NT2/D1 (cell line): ENCODE results near the gene OR4D9.
"Not testable (repeated sequence)": the region's sequence is repeated elsewhere in the genome, so short reads cannot be mapped to it uniquely, and the experiment has no call there.

ENCODE experiments used
- DNase-seq: peaks from one replicate; pipeline ENCODE4 v3.0.0-alpha.2; 2011; ENCODE audit warnings: low read depth, low spot score
- H3K27me3 ChIP-seq: 2 replicates; pipeline ENCODE4 v1.6.0; 2011; ENCODE audit warnings: mild to moderate bottlenecking; ENCODE audit not compliant: insufficient read length, insufficient read depth
- H3K36me3 ChIP-seq: 2 replicates; pipeline ENCODE4 v1.6.1; 2011; ENCODE audit warnings: mild to moderate bottlenecking, low read length, mixed read lengths; ENCODE audit not compliant: insufficient read depth, insufficient read length
- H3K4me1 ChIP-seq: 2 replicates; pipeline ENCODE4 v1.5.1; 2011; ENCODE audit not compliant: insufficient read depth, insufficient read length
- H3K4me3 ChIP-seq: 2 replicates; pipeline ENCODE4 v1.5.1; 2011; ENCODE audit warnings: low read depth; ENCODE audit not compliant: insufficient read length
- H3K9ac ChIP-seq: 2 replicates; pipeline ENCODE4 v1.6.0; 2011; ENCODE audit warnings: low read depth; ENCODE audit not compliant: insufficient read length
- H3K9me3 ChIP-seq: 2 replicates; pipeline ENCODE4 v1.5.1; 2011; ENCODE audit warnings: mild to moderate bottlenecking, low read length; ENCODE audit not compliant: insufficient read depth
- SUZ12 ChIP-seq: IDR thresholded peaks from 2 replicates; pipeline ENCODE4 v1.6.1; 2011; ENCODE audit not compliant: insufficient read length, insufficient read depth; ENCODE audit errors: extremely low read depth
- YY1 ChIP-seq: IDR thresholded peaks from 2 replicates; pipeline ENCODE4 v1.6.1; 2011; ENCODE audit not compliant: insufficient read length, insufficient read depth
- ZNF274 ChIP-seq: IDR thresholded peaks from 2 replicates; pipeline ENCODE4 v1.6.1; 2011; ENCODE audit warnings: mild to moderate bottlenecking, low read depth, low read length

OR4D9 gene

DNA sequence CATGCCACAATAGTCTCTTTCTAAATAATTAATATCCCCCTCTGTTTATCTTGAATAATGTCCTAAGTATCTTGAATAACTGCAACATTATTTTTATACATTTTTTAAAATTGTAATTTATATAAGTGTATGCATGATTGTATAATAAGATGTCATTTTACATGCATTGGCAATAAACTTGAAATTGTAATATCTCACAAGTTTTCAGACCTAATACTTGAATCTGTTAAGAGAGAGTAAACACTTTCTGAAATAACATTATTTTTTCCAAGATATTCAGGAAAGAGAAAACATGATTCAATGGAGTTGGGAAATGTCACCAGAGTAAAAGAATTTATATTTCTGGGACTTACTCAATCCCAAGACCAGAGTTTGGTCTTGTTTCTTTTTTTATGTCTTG, 8.1 kb upstream of the OR4D9 start, which contains the start of gene OR4D11:
TSS of gene OR4D11 (plus strand) at position 301 of the 400 bp plus-strand sequence. CDS start at position 301, 0 bp downstream.
- no peak for DNase-seq
- H3K4me1 ChIP-seq, result no peaks in the 10 kb centered on the region
- no peaks in the 10 kb centered on the region for H3K36me3 ChIP-seq
- H3K9ac ChIP-seq, result no peak within 1 kb of the TSS
- TF ChIP-seq SUZ12, result no peak
- no peak for TF ChIP-seq ZNF274
- TF ChIP-seq YY1, result no peak
- H3K4me3 ChIP-seq, result no peak within 1 kb of the TSS
- H3K9me3 ChIP-seq, result no peaks in the 10 kb centered on the region
- H3K27me3 ChIP-seq, result no peaks in the 10 kb centered on the region

DNA sequence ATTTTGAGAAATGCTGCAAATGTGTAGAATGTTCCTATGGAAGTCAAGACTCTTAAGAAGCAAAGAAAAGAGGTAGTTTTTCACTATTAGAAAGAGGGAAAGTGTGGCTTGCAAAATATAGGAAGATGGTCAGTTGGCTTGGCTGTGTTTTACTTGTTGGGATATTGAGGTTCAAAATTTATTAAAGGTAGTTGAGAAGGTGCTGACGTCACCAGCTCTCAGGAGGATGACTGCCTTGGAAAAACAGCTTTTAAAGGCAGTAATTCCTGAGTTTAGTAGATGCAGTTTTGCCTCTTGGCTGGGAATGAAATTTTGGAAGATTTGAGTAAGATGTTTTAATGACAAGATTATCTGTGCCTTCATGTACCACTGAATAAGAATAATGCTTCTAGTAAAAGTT, 336 bp downstream of the OR4D9 start:
- Histone ChIP-seq H3K4me1 (no peaks in the 10 kb centered on the region), H3K36me3 (no peaks in the 10 kb centered on the region), H3K4me3 (no peak overlapping the region), H3K27me3 (no peaks in the 10 kb centered on the region), H3K9me3 (no peaks in the 10 kb centered on the region), H3K9ac (no peak overlapping the region)
- TF ChIP-seq ZNF274 (no peak), SUZ12 (no peak), YY1 (no peak)
- DNase-seq, result no peak

DNA sequence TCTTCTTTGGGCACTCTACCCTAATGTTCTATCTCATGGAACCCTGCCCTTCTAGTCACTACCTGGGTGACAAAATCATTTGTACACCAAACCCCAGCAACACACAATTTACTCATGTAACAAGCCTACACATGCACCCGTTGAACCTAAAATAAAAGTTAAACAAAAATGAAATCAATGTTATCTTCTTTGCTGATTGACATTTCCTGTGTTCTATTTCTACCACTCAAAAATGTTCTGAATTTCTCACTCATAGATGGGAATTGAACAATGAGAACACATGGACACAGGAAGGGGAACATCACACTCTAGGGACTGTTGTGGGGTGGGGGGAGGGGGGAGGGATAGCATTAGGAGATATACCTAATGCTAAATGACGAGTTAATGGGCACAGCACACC, 8.8 kb downstream of the OR4D9 start:
- not testable (repeated sequence) for H3K9ac ChIP-seq, H3K4me1 ChIP-seq, H3K27me3 ChIP-seq, H3K36me3 ChIP-seq, DNase-seq, H3K4me3 ChIP-seq, H3K9me3 ChIP-seq

DNA sequence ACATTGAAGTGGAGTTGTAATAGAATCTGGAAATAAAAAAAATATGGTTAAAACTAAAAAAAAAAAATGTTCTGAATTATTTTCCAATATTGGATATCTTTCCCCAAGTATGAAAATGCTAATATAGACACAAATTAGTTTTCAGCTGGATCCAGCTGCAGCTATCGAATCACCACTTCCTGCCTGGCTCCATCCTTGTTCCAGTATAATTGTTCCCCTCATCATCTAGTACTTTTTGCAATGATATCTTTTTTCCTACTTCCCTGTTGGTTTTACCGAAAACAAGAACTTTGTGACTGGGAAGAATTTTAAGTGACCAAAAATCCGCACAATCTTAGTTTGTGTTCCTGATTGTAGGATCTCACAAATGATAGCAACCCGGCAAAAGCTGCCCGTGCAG, 9.4 kb downstream of the OR4D9 start:
- Histone ChIP-seq H3K4me3 (no peak overlapping the region), H3K36me3 (no peaks in the 10 kb centered on the region), H3K27me3 (no peaks in the 10 kb centered on the region), H3K4me1 (no peaks in the 10 kb centered on the region), H3K9ac (no peak overlapping the region), H3K9me3 (no peaks in the 10 kb centered on the region)
- TF ChIP-seq ZNF274 (no peak), SUZ12 (no peak), YY1 (no peak)
- no peak for DNase-seq

DNA sequence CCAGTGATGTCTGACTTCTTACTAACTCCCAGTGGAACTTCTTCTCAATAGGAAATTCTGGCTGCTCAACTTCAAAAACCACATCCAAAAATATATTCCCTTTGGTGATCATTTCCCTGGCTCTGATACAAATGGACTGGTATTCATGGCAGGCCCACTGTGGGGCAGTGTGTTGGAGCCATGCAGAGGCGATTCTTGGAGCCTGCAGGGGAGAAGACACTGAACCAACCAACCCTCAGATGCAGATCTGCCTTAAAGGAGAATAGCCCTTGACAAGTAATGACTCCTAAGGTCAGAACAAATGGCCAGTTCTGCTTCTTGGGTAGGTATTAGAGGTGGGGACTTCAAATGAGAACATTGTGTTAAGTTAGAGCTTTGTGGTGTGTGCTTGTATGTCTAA, 12.2 kb downstream of the OR4D9 start:
- TF ChIP-seq SUZ12, result no peak
- no peak for TF ChIP-seq ZNF274
- TF ChIP-seq YY1, result no peak
- DNase-seq, result no peak
- H3K9ac ChIP-seq, result no peak overlapping the region
- no peaks in the 10 kb centered on the region for H3K27me3 ChIP-seq
- no peaks in the 10 kb centered on the region for H3K4me1 ChIP-seq
- H3K4me3 ChIP-seq, result no peak overlapping the region
- H3K36me3 ChIP-seq, result no peaks in the 10 kb centered on the region
- H3K9me3 ChIP-seq, result no peaks in the 10 kb centered on the region

DNA sequence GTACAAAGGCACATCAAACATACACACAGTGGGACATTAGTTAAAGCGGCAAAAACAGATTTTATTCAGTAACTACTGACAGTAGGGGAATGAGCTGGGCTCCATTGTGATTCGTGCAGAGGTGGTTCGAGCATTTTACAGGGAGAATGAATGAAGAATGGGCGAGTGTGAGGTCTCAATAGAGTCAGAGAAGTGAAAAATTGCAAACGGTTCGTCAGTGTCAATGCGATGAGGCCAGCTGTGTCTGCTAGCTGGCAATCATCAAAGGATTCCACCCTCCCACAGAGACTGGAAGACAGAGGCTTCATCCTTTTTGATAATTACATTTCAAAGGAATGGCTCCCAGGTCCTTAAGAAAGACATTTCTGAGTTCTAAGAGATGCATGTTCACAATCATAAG, 17.4 kb downstream of the OR4D9 start:
- TF ChIP-seq ZNF274, result no peak
- no peak for TF ChIP-seq SUZ12
- TF ChIP-seq YY1, result no peak

DNA sequence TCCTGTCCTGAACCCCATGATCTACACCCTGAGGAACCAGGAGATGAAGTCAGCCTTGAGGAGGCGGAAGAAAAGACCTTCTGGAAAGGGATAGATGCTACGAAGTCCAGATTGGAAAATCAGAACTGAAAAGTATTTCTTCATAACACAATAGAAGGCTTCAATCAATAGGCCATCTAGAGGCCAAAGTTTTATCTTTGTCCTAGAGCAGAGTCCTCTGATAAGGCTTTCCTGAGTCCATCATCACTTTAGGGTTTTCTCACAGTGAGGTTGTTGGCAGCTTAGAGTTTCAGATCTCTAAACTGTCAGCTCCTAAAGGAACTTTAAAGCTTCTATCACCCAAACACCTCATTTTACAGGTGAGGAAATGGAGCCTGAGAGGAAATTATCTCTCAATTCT, 21.3 kb downstream of the OR4D9 start:
- Histone ChIP-seq H3K4me3 (no peak overlapping the region), H3K4me1 (peaks cover 3% of the 10 kb centered on the region), H3K9me3 (no peaks in the 10 kb centered on the region), H3K36me3 (no peaks in the 10 kb centered on the region), H3K9ac (no peak overlapping the region), H3K27me3 (no peaks in the 10 kb centered on the region)
- TF ChIP-seq SUZ12 (no peak), ZNF274 (no peak), YY1 (no peak)
- no peak for DNase-seq

More for the DNA sequence above, 17.4 kb downstream of the OR4D9 start:
- H3K4me1 ChIP-seq, result no peaks in the 10 kb centered on the region
- no peaks in the 10 kb centered on the region for H3K9me3 ChIP-seq
- DNase-seq, result no peak
- H3K27me3 ChIP-seq, result no peaks in the 10 kb centered on the region
- H3K9ac ChIP-seq, result no peak overlapping the region
- H3K36me3 ChIP-seq, result no peaks in the 10 kb centered on the region
- H3K4me3 ChIP-seq, result no peak overlapping the region

DNA sequence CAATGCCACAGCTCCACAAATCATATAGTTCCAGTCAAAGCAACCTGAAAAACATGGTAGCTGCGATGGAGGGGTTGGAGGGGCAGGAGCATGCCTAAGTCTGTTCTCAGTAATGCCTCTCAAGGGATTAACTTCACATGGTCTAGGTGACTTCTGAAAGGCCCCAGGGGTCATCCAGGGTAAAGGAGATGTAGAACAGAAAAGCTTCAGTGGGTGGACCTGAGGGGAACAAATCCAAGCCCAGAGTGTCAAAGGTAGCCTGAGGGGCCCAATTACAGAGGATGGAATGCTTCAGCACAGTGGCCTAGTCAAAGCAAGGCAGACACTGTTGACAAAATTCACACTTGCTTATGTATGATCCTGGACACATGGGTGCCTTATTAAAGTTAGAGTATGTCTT, 23.3 kb downstream of the OR4D9 start:
- Histone ChIP-seq H3K9me3 (no peaks in the 10 kb centered on the region), H3K4me1 (peaks cover 3% of the 10 kb centered on the region), H3K27me3 (no peaks in the 10 kb centered on the region), H3K4me3 (no peak overlapping the region), H3K36me3 (no peaks in the 10 kb centered on the region), H3K9ac (no peak overlapping the region)
- no peak for DNase-seq
- TF ChIP-seq SUZ12 (no peak), YY1 (no peak)
